K562 (cell line): ENCODE results near the gene GDF11. TPM values are rescaled to one million over a fixed set of nuclear protein-coding genes. Genes with fewer than 3 reads are reported as not detected.

Experiments used
- ATAC-seq: fragments of 200-7000 bp; cut with Tn5 transposase; 3 replicates; pipeline ENCODE4 v1.9.1; 2020; ENCODE audit warnings: moderate library complexity
- BruUV-seq: library from RNA; stranded (reverse); fragments of 400-500 nt; replicated peaks from 2 replicates; lab custom pipeline; 2021; lab: Mats Ljungman, UMichigan
- CTCF ChIA-PET: fragments of 300-600 bp; formaldehyde crosslinking; extraction: SDS; loops from one replicate; lab custom pipeline; 2021; ENCODE audit warnings: low intra/inter-chr PET ratio; lab: Yijun Ruan, JAX
- POLR2A ChIA-PET: fragments of 300-600, 350-650 bp; sonication (Branson Sonifier 250); formaldehyde crosslinking; extraction: SDS; loops from one replicate; lab custom pipeline; 2021; ENCODE audit warnings: antibody characterized with exemption, inconsistent platforms; lab: Yijun Ruan, JAX
- DNase-seq, 4 experiments: peaks; one replicate each; pipeline versions ENCODE4 v3.0.0 to v3.0.0-alpha.2; 2011 to 2018; ENCODE audit warnings: low spot score in 3 of 4, mixed read lengths in 3 of 4; ENCODE audit errors: extremely low read depth in 1 of 4
- FAIRE-seq: peaks from 2 replicates; lab custom pipeline; 2011; peaks lifted over from hg19 to GRCh38; lab: Jason Lieb, UNC
- H2AFZ ChIP-seq: 2 replicates; pipeline ENCODE4 v1.6.0; 2011; ENCODE audit warnings: low read depth, low read length, control low read depth, inconsistent platforms
- H3K27ac ChIP-seq: fragments of 200-600 bp; 3 replicates; pipeline ENCODE4 v1.8.0; 2011; ENCODE audit warnings: low read depth, mild to moderate bottlenecking, control low read depth, inconsistent platforms, low read length, moderate library complexity, mixed read lengths; ENCODE audit errors: extremely low read depth
- H3K27me3 ChIP-seq, 2 experiments: fragments of 300-600 bp in 1 of 2; 2 replicates in 1 of 2; 3 replicates in 1 of 2; pipeline versions ENCODE4 v1.6.0 to v1.8.0; 2011; ENCODE audit warnings: inconsistent platforms in 2 of 2, low read length in 2 of 2, mild to moderate bottlenecking in 1 of 2, mixed read lengths in 1 of 2, moderate library complexity in 1 of 2; ENCODE audit not compliant: control insufficient read depth in 2 of 2, insufficient read depth in 2 of 2
- H3K36me3 ChIP-seq: fragments of 300-600 bp; 3 replicates; pipeline ENCODE4 v1.8.0; 2011; ENCODE audit warnings: mild to moderate bottlenecking, low read length, inconsistent platforms; ENCODE audit not compliant: control insufficient read depth, insufficient read depth
- H3K4me1 ChIP-seq, 2 experiments: fragments of 200-600 bp in 1 of 2; replicated peaks in 1 of 2; 2 replicates in 1 of 2; 3 replicates in 1 of 2; pipeline versions ENCODE4 v1.5.1 to v1.8.0; 2011; ENCODE audit warnings: inconsistent platforms in 2 of 2, low read length in 2 of 2, mild to moderate bottlenecking in 1 of 2, mixed read lengths in 1 of 2, moderate library complexity in 1 of 2; ENCODE audit not compliant: control insufficient read depth in 2 of 2, insufficient read depth in 2 of 2
- H3K4me2 ChIP-seq: 2 replicates; pipeline ENCODE4 v1.6.1; 2011; ENCODE audit warnings: low read length, control low read depth, inconsistent platforms, mixed read lengths; ENCODE audit not compliant: insufficient read depth
- H3K4me3 ChIP-seq: fragments of 200-600 bp; sonication (generic), shearing (Covaris generic); 2 replicates; pipeline ENCODE4 v1.5.1; 2016; ENCODE audit warnings: control low read depth, inconsistent platforms
- H3K79me2 ChIP-seq: fragments of 200-600 bp; 3 replicates; pipeline ENCODE4 v1.8.0; 2011; ENCODE audit warnings: low read length, inconsistent platforms; ENCODE audit not compliant: control insufficient read depth, insufficient read depth
- H3K9ac ChIP-seq, 2 experiments: 2 replicates each; pipeline versions ENCODE4 v1.6.0 to v1.6.1; 2011; ENCODE audit warnings: low read depth in 2 of 2, low read length in 2 of 2, control low read depth in 1 of 2, inconsistent platforms in 1 of 2, mild to moderate bottlenecking in 1 of 2, mixed read lengths in 1 of 2; ENCODE audit not compliant: insufficient read depth in 1 of 2
- H3K9me1 ChIP-seq: one replicate; pipeline ENCODE4 v1.6.0; 2011; ENCODE audit warnings: inconsistent platforms, mild to moderate bottlenecking, low read length, moderate library complexity; ENCODE audit not compliant: control insufficient read depth, insufficient read depth
- H3K9me3 ChIP-seq: replicated peaks from 2 replicates; pipeline ENCODE4 v1.5.1; 2011; ENCODE audit warnings: low read depth, low read length, inconsistent platforms; ENCODE audit not compliant: control insufficient read depth, insufficient read depth
- H4K20me1 ChIP-seq: replicated peaks from 2 replicates; pipeline ENCODE4 v1.6.1; 2011; ENCODE audit warnings: low read length, inconsistent platforms, mixed read lengths; ENCODE audit not compliant: control insufficient read depth, insufficient read depth
- BCL6 ChIP-seq: fragments of 250-450 bp; sonication (Bioruptor Pico); IDR thresholded peaks from 2 replicates; pipeline ENCODE4 v1.4.0; 2020
- KLF1 ChIP-seq: fragments of 450-650 bp; IDR thresholded peaks from 2 replicates; pipeline ENCODE4 v1.6.1; 2016; ENCODE audit warnings: missing genetic modification characterization, missing compliant biosample characterization
- NFRKB ChIP-seq: fragments of 450-650 bp; IDR thresholded peaks from 2 replicates; pipeline ENCODE4 v1.6.1; 2016; ENCODE audit warnings: low read depth
- POLR2G ChIP-seq: fragments of 200-400 bp; formaldehyde crosslinking; IDR thresholded peaks from 2 replicates; pipeline ENCODE4 v1.6.1; 2017; ENCODE audit warnings: low read depth, mild to moderate bottlenecking, antibody characterized with exemption, low read length, moderate library complexity
- SMARCB1 ChIP-seq: IDR thresholded peaks from 2 replicates; pipeline ENCODE4 v1.6.1; 2011; ENCODE audit warnings: improper control_type of control experiment, low read depth; ENCODE audit not compliant: insufficient read length
- SOX6 ChIP-seq: fragments of 450-650 bp; IDR thresholded peaks from 2 replicates; pipeline ENCODE4 v1.6.1; 2014; ENCODE audit warnings: mild to moderate bottlenecking
- TAF1 ChIP-seq: IDR thresholded peaks from 2 replicates; pipeline ENCODE4 v1.6.1; 2011; ENCODE audit warnings: mild to moderate bottlenecking, low read length, moderate library complexity; ENCODE audit not compliant: insufficient read depth, control insufficient read depth, severe bottlenecking; ENCODE audit errors: extremely low read depth
- ZNF184 ChIP-seq: sonication (generic); formaldehyde crosslinking; IDR thresholded peaks from 2 replicates; pipeline ENCODE4 v1.5.0; 2020; ENCODE audit warnings: missing genetic modification reagents
- ZNF707 ChIP-seq: fragments of 250-450 bp; sonication (Bioruptor Pico); conservative IDR thresholded peaks from 2 replicates; pipeline ENCODE4 v1.8.0; 2022; ENCODE audit warnings: inconsistent platforms, mild to moderate bottlenecking, moderate library complexity
- WGBS: fragments of 100-300 bp; shearing (Covaris generic); methylation state at CpG from one replicate; pipeline ENCODE4 v1.1.6; 2016; ENCODE audit warnings: low coverage, mixed read lengths; ENCODE audit not compliant: insufficient coverage; ENCODE audit errors: missing lambda C conversion rate; 5-methylcytosine and 5-hydroxymethylcytosine counted together
- in situ Hi-C: fragments of 300-500 bp; cut with MboI; formaldehyde crosslinking; loops from 4 replicates; pipeline ENCODE4 v1.15.0; 2018; ENCODE audit warnings: inconsistent platforms, mixed read lengths
- intact Hi-C: fragments of 100-400 bp; cut with micrococcal nuclease; formaldehyde crosslinking; loops from 2 replicates; pipeline ENCODE4 v1.14.2; 2022
- polyA plus RNA-seq, 8 experiments: library from polyadenylated mRNA; depleted of rRNA in 4 of 8; stranded (reverse) in 5 of 8; unstranded in 3 of 8; fragments of >200 nt; fragmentation: Nextera tagmentation in 2 of 8; fragmentation: Illumina TruSeq in 1 of 8; extraction: Ambion mirVana in 2 of 8; extraction: Trizol in 1 of 8; gene quantifications; 2 replicates each; pipeline versions ENCODE4 v1.2.1 to v1.2.3, GENCODE V29; 2011 to 2014; ENCODE audit warnings: inconsistent platforms in 1 of 8, missing spikeins in 1 of 8
- total RNA-seq, 7 experiments: library from RNA; depleted of rRNA in 6 of 7; stranded (reverse); fragments of >200 nt in 6 of 7; fragmentation: Illumina TruSeq in 2 of 7; extraction: Trizol in 2 of 7; gene quantifications; 2 replicates each; pipeline versions ENCODE4 v1.2.1 to v1.2.3, GENCODE V29; 2011 to 2021; ENCODE audit warnings: low replicate concordance in 1 of 7

The GDF11 gene
- total and polyA plus RNA-seq, 9 of the 15 experiments (the other 6 are each of a cell fraction or from before 2014, with no cell fraction given) = 1.4 to 15.7 (median 4.8) TPM

DNA sequence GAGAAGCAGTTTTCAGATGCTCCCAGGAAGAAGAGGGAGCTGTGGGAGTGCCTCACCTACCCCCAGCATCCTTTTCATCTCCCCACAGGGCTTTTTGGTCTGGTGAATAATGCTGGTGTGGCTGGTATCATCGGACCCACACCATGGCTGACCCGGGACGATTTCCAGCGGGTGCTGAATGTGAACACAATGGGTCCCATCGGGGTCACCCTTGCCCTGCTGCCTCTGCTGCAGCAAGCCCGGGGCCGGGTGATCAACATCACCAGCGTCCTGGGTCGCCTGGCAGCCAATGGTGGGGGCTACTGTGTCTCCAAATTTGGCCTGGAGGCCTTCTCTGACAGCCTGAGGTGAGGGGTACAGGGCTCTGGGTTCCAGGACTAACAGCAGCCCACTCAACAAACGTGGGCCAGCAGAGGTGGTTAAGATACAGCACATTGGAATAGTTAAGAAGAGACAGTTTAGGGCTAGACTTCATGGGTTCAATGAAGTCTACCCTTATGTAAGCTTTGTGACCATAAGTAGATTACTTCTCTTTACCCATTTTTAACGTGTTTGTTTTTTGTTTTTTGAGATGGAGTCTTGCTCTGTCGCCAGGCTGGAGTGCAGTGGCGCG lies 21.2 kb upstream of the GDF11 start:
- Histone ChIP-seq H3K9me3 (no peaks in the 10 kb centered on the region), H3K36me3 (peaks cover 35% of the 10 kb centered on the region), H2AFZ (no peak overlapping the region), H3K9me1 (no peaks in the 10 kb centered on the region), H4K20me1 (peaks cover 13% of the 10 kb centered on the region; the same call in 1 of the 2 replicates), H3K4me1 (peaks cover 15 to 25% of the 10 kb centered on the region in 2 experiments; a peak in 4 of 5 replicates), H3K79me2 (peaks cover 6% of the 10 kb centered on the region), H3K27ac (no peak overlapping the region), H3K4me3 (no peak overlapping the region), H3K4me2 (no peak overlapping the region), H3K9ac (no peak overlapping the region; a peak in 1 of 4 replicates), H3K27me3 (no peaks in the 10 kb centered on the region)
- ChIA-PET CTCF (interaction anchor here (1.2 kb wide), 1 partner anchor 532 kb away, joined by 4 read pairs; no protein-coding TSS in a partner anchor), POLR2A (interaction anchor here (0.6 to 1.9 kb wide), 4 partner anchors 10 to 615 kb away, joined by 3 to 6 read pairs (median 4); no protein-coding TSS in a partner anchor)
- intact Hi-C loops (loop anchor here (1.0 kb wide), 1 partner anchor 40 kb away; a partner anchor contains a TSS), in situ Hi-C loops (no loop called here)
- ATAC-seq (no peak), DNase-seq (no peak), FAIRE-seq (no peak)
- BruUV-seq = no TSS peak
- WGBS = 72% methylated on average over 13 of the region's 14 CpGs
- TF ChIP-seq NFRKB = no peak
- TF ChIP-seq POLR2G = peak; percentile 53; the same call in 1 of the 2 replicates
- TF ChIP-seq, all 486 proteins: peak for 1

- Histone ChIP-seq H3K27me3 (no peaks in the 10 kb centered on the region), H3K9me3 (no peaks in the 10 kb centered on the region), H3K9ac (no peak overlapping the region), H3K9me1 (no peaks in the 10 kb centered on the region), H3K27ac (no peak overlapping the region), H3K4me1 (peaks cover 13 to 31% of the 10 kb centered on the region in 2 experiments; a peak in 4 of 5 replicates), H3K4me3 (no peak overlapping the region), H3K4me2 (no peak overlapping the region), H4K20me1 (peaks cover 22% of the 10 kb centered on the region; the same call in 1 of the 2 replicates), H3K79me2 (peaks cover 15% of the 10 kb centered on the region), H2AFZ (no peak overlapping the region), H3K36me3 (peaks cover 42% of the 10 kb centered on the region)
- intact Hi-C loops (loop anchor here (1.0 kb wide), 1 partner anchor 64 kb away; no protein-coding TSS in a partner anchor), in situ Hi-C loops (no loop called here)
- DNase-seq (no peak), ATAC-seq (no peak), FAIRE-seq (no peak)
- no TSS peak for BruUV-seq
- ChIA-PET CTCF (interaction anchor here (1.0 kb wide), 1 partner anchor 74 kb away, joined by 4 read pairs; no protein-coding TSS in a partner anchor), POLR2A (interaction anchor here (0.8 to 1.5 kb wide), 3 partner anchors 10 to 76 kb away, joined by 3 to 5 read pairs (median 3); no protein-coding TSS in a partner anchor)
- 96% methylated on average over 8 of the region's 8 CpGs for WGBS
- no peak for TF ChIP-seq KLF1 (tag)
- TF ChIP-seq POLR2G = peak; percentile 29; the same call in 1 of the 2 replicates
- TF ChIP-seq SMARCB1 = no peak
- no peak for TF ChIP-seq SOX6
- no peak for TF ChIP-seq ZNF184 (CRISPR knock-in tag)
- TF ChIP-seq ZNF707 (CRISPR knock-in tag) = no peak
- TF ChIP-seq TAF1 = no peak
- TF ChIP-seq BCL6 = no peak
Measured at GRCh38 chr12:55722948-55723347, 20.0 kb upstream of the GDF11 start.
